AG08396 (cell line): ENCODE measurements around the gene PUS1.
"Not testable (repeated sequence)": the region's sequence is repeated elsewhere in the genome, so short reads cannot be mapped to it uniquely, and the experiment has no call there.

ENCODE experiments used
- DNase-seq: peaks from one replicate; pipeline ENCODE4 v3.0.0; 2012; ENCODE audit warnings: low spot score, mixed read lengths

PUS1 gene

GRCh38 chr12:131961328-131961727, 32.3 kb downstream of the PUS1 start:
- not testable (repeated sequence) for DNase-seq

GRCh38 chr12:131962069-131962468, 33.0 kb downstream of the PUS1 start:
- no peak for DNase-seq

- DNase-seq, result no peak
These were observed 34.3 kb downstream of the PUS1 start for GRCh38 chr12:131963381-131963780.

DNA sequence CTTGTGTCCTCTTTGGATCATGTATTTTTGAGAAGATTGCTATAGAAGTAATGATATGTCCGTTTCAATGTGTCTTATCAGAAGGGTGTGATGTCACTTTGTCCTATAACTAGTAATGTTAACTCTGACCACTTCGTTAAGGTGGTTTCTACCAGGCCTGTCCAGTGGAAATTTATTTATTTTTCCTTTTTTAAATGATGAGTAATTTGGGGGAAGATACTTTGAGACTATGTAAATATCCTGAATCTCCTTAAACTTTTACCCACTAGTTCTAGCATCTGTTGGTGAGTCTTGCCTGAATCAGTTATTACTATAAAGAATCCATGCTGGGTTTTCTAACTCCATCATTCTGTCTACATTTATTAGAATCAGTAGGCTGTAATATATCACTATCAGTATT, 36.0 kb downstream of the PUS1 start:
- DNase-seq, result peak; percentile 31

DNA sequence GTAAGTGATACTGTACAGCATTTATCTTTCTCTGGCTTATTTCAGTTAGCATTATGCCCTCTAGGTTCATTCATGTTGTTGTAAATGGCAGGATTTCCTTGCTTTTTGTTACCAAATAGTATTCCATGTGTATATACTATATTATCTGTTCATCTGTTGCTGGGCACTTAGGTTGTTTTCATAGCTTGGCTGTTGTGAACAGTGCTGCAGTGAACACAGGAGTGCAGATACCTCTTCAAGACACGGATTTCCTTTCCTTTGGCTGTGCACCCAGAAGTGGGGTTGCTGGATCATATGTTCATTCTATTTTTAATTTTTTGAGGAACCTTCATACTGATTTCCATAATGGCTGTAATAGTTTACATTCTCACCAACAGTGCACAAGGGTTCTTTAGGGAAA, 42.1 kb downstream of the PUS1 start:
- no peak for DNase-seq

- no peak for DNase-seq
These were observed 46.2 kb downstream of the PUS1 start for GRCh38 chr12:131975228-131975627.

DNA sequence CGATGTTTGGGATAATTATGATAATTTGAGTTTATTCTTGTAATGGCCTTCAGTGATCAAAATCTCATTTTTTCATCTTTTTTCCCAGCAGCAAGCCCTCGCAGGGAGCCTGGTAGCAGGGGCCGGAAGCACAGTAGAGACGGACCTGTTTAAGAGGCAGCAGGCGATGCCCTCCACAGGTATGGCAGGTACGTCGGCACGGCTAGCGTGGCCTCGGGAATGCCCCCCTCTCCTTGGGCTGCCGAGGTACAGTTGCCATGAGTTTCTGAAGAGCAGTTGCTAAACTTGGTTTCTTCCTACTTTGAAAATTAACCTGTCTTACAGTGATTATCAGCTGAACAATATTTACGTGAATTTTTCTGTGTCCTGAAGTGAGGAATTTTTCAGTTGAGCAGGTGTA, 50.5 kb downstream of the PUS1 start:
- DNase-seq, result no peak

- no peak for DNase-seq
These were observed 51.2 kb downstream of the PUS1 start for GRCh38 chr12:131980263-131980662.

DNA sequence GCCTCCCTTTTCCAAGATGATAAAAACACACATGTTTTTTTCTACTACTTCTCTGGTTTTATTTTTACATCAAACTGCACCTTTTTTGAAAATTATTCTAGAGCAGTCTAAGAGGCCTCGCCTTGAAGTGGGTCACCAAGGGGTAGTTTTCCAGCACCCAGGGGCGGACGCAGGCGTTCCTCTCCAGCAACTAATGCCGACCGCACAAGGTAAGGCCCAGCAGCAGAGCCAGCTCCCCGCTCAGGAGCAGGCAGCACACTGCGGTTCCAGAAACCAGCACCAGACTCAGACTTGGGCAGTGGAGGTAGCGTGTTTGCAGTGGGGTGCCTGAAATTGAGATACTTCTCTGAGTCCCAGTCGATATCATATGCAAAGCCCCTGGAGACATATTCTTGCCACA, 52.3 kb downstream of the PUS1 start:
- no peak for DNase-seq

- DNase-seq, result no peak
These were observed 53.0 kb downstream of the PUS1 start for GRCh38 chr12:131982041-131982440.

DNA sequence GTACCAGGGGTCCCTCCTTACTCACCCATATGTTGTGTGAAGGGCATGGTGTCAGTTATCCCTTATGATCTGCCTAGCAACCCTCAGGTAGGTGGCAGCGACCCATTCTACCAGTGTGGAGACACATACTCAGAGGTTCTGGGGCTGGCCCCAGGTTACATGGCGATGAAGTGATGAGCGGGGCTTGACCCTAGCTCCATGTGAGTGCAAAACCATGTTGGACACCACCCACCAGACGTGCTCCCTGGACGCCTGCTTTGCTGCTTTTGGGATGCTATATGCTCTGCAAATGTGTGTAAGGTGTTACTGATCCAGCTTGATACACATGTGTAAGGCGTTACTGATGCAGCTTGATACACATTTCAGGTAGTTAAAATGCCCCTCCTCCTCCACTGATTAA, 54.0 kb downstream of the PUS1 start:
- DNase-seq, result no peak

DNA sequence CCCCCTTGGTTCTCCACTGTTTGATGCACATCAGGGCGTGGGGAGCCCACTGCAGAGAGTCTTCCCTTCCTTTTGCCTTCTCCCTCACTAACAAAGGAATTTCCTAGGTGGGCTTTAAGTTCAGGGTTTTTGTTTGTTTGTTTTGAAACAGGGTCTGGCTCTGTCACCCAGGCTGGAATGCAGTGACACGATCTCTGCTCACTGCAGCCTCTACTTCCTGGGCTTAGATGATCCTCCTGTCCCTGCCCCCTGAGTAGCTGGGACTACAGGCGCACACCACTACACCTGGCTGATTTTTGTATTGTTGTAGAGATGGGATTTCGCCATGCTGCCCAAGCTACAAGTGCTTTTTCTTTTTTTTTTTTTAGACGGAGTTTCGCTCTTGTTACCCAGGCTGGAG, 54.5 kb downstream of the PUS1 start:
- DNase-seq, result no peak

- DNase-seq, result no peak
These were observed 55.3 kb downstream of the PUS1 start for GRCh38 chr12:131984334-131984733.

GRCh38 chr12:131985510-131985875, 56.4 kb downstream of the PUS1 start:
- DNase-seq, result not testable (repeated sequence)

DNA sequence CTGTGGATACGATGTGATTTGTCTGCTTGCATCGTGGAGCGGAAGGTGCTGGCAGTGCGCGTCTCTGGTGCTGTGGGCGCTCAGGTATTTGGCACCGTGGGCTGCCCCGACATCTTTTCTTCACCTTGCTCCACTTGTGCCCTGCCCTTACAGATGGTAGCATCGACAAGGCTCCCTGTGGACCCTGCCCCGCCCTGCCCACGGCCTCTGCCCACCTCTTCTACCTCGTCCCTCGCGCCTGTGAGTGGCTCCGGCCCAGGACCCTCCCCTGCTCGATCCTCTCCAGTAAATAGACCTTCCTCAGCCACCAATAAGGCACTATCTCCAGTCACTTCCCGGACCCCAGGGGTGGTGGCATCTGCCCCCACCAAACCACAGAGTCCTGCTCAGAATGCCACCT, 57.3 kb downstream of the PUS1 start:
- no peak for DNase-seq

DNA sequence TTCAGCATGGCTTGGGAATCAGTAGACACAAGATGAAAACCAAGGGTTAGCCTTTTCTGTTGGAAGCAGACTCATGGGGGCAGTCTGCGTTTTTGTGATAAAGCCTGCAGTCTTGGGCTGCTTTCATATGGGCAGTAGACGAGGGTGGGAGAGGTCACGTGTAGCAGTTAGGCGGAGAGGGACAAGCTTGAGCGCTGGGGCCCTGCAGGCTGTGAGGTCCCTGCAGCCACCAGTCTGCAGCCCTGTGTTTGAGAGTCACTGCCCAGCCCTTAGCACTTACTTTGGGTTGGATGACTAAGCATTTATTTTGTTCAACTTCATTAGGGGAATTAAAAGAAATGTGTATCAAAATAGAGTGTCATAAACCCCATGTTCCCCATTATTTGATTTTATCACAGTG, 57.8 kb downstream of the PUS1 start:
- DNase-seq, result no peak

DNA sequence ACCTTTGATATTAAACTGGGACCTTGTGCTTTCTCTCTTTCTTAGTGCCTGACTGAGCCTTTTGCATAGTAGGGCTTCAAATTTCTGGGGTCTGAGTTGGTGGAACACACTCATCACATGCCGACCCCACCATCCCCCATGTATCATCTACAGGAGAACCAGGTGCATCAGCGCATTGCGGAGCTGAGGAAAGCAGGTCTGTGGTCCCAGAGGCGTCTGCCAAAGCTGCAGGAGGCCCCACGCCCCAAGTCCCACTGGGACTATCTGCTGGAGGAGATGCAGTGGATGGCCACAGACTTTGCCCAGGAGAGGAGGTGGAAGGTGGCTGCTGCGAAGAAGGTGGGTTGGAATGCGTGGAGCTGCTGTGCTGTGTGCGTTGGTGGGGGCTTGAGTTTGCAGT, 58.5 kb downstream of the PUS1 start:
- DNase-seq, result no peak

DNA sequence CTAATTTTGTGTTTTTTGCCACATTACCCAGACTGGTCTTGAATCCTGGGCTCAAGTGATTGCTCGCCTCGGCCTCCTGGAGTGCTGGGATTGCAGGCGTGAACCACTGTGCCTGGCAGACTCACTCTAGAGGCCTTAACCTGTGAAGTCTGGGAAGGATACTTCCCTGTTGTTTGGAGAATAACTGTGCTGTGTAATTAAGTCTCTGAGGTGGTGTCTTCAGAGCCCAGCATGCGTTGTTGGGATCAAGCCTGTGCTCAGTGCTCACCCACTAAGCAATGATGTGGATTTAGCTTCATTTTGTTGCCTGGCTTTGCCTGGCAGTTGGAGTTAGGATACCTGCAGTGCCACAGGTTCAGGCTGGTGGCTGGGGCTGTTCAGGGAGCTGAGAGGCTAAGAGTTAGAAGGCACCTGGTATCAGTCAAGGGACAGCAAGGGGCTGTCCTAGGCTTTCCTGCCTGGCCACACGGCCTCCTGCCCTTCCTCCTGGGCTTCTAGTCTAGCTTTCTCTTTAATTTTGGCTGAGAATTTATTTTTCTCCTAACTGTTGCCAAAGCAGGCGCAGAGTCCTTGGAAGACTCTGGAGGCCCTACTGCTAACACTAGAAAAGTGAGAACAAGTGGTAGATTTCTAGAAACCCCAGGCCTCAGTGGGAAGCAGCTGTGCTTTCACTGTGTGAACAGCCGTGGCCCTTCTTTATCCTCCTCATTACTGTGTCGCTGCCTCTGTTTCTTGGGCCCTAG, 59.1 kb downstream of the PUS1 start:
- no peak for DNase-seq

GRCh38 chr12:131989021-131989420, 59.9 kb downstream of the PUS1 start:
- no peak for DNase-seq

- DNase-seq, result no peak
These were observed 61.2 kb downstream of the PUS1 start for GRCh38 chr12:131990066-131990979.

DNA sequence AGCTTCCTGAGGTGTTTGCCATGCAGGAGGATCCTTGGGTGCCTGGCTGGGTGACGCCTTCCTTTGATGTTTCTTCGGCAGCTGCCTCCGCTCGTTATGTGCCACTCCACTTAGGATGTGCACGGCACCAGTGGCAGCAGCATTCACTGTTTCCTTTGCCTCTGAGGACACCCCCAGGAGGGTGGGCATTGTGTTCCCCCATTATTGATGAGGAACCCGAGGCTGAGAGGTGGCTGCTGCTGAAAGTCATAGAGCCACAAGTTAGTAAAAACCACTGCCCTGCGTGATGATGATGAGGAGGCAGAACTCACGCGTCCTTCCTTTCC, 61.9 kb downstream of the PUS1 start:
- DNase-seq, result no peak

GRCh38 chr12:131991816-131992430, 62.8 kb downstream of the PUS1 start:
- no peak for DNase-seq

DNA sequence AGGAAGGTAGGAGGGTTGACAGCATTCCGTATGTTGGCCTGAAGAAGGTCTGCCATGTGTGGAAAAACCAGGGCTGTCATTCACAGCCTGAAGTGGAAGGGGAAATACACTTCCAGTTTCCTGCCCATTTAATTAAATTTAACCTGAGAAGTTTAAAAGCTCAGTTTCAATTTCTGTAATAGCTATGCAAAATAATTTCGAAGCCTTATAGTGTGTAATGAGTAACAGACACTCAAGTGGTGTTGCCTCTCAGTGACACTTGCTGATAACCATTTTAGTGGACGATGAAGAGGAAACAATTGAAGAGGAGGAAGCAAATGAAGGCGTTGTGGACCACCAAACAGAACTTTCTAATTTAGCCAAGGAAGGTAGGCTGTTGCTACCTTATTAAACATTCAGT, 65.5 kb downstream of the PUS1 start:
- no peak for DNase-seq
